Measurements from ENCODE around the gene ADGRA3. TPM values are rescaled to one million over a fixed set of nuclear protein-coding genes. Genes with fewer than 3 reads are reported as not detected.

ADGRA3 gene
- total and polyA plus RNA-seq, 3 donors from 2014 or later = 22.9 to 41.7 (median 36.8) TPM

- no peaks in the 10 kb centered on the region for H3K4me1 ChIP-seq
- H3K36me3 ChIP-seq (ENCODE audit: low read depth, missing control alignments) = no peaks in the 10 kb centered on the region
- H3K27me3 ChIP-seq = no peaks in the 10 kb centered on the region
- 87 to 90% methylated on average over 4 of the region's 4 CpGs for WGBS, 2 donors
- DNase-seq = no peak
- H3K9me3 ChIP-seq = no peaks in the 10 kb centered on the region
- no peak overlapping the region for H3K4me3 ChIP-seq
- intact Hi-C loops (cut with DNase I; ENCODE audit: low total_unique reads) = no loop called here
- H3K27ac ChIP-seq = no peak overlapping the region
- no peak for TF ChIP-seq POLR2A (IDR thresholded peaks at IDR 0.05)
- TF ChIP-seq, protein P1, sequence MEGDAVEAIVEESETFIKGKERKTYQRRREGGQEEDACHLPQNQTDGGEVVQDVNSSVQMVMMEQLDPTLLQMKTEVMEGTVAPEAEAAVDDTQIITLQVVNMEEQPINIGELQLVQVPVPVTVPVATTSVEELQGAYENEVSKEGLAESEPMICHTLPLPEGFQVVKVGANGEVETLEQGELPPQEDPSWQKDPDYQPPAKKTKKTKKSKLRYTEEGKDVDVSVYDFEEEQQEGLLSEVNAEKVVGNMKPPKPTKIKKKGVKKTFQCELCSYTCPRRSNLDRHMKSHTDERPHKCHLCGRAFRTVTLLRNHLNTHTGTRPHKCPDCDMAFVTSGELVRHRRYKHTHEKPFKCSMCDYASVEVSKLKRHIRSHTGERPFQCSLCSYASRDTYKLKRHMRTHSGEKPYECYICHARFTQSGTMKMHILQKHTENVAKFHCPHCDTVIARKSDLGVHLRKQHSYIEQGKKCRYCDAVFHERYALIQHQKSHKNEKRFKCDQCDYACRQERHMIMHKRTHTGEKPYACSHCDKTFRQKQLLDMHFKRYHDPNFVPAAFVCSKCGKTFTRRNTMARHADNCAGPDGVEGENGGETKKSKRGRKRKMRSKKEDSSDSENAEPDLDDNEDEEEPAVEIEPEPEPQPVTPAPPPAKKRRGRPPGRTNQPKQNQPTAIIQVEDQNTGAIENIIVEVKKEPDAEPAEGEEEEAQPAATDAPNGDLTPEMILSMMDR (IDR thresholded peaks at IDR 0.05) = no peak
Measured at GRCh38 chr4:22471999-22472461, 43.8 kb downstream of the ADGRA3 start.

DNA sequence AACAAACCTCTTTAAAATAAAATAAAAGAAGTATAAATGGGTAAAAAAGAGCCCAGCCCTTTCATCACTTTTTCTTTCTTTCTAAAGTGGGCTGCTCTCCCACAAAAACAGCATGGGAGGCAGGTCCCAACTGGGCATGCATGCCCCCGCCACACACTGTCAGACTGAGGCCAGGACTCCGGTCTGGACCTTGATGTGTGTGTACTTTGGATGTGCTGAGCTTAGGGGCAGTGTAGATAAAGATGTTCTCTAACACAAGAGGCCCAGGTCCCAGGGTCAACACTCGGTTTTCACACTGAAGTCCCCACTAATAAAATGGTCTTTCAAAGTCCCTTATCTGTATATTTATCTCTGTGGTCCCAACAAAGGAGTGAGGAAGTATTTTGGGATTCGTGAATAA is 44.4 kb downstream of the ADGRA3 start:
- Histone ChIP-seq H3K4me3 (no peak overlapping the region), H3K4me1 (no peaks in the 10 kb centered on the region), H3K9me3 (no peaks in the 10 kb centered on the region), H3K36me3 (ENCODE audit: low read depth, missing control alignments) (no peaks in the 10 kb centered on the region), H3K27ac (no peak overlapping the region), H3K27me3 (no peaks in the 10 kb centered on the region)
- intact Hi-C loops (cut with DNase I; ENCODE audit: low total_unique reads) = no loop called here
- no peak for TF ChIP-seq POLR2A (IDR thresholded peaks at IDR 0.05)
- TF ChIP-seq, protein P1 (IDR thresholded peaks at IDR 0.05) = no peak
- DNase-seq = no peak
- WGBS, 2 donors = 84 to 87% methylated on average over 4 of the region's 4 CpGs

DNA sequence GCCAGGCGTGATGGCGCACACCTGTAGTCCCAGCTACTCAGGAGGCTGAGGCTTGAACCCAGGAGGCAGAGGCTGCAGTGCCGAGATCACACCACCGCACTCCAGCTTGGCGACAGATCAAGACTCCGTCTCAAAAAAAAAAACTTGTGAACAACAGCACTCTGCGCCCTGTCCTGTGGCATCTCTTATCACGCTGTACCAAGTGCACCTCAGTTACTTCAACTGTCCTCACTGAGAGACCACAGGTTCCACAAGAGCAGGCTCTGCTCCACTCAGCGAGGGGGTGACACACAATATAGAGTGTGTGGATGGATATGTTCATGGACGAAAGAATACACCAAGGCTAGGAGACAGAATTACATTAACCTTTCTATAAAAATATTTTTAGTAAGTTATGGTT is 49.3 kb downstream of the ADGRA3 start:
- no peaks in the 10 kb centered on the region for H3K36me3 ChIP-seq (ENCODE audit: low read depth, missing control alignments)
- no peak for TF ChIP-seq POLR2A (IDR thresholded peaks at IDR 0.05)
- TF ChIP-seq, protein P1 (IDR thresholded peaks at IDR 0.05) = no peak
- intact Hi-C loops (cut with DNase I; ENCODE audit: low total_unique reads) = no loop called here
- no peak overlapping the region for H3K27ac ChIP-seq
- H3K4me3 ChIP-seq = no peak overlapping the region
- H3K4me1 ChIP-seq = no peaks in the 10 kb centered on the region
- WGBS, 2 donors = 85 to 91% methylated on average over 10 of the region's 10 CpGs
- no peaks in the 10 kb centered on the region for H3K9me3 ChIP-seq
- no peaks in the 10 kb centered on the region for H3K27me3 ChIP-seq
- no peak for DNase-seq

DNA sequence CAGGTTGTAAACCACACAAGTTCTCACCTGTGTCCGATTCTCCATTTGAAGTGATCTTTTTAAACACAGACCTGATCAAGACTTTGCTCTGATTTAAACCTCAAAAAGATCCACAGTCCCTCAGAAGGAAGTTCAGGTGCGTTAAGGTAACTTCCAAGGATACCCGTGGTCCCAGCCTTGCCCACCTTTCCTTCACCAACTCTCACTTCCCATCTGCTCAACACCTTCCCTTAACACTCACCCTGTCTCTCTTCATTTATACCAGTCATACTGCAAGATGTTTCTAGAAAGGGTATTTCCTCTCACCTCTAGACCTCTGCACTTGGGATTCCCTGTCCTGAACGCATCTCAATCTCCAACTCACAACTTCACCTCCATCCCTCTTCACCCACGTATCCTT is 49.9 kb downstream of the ADGRA3 start:
- H3K36me3 ChIP-seq (ENCODE audit: low read depth, missing control alignments) = no peaks in the 10 kb centered on the region
- H3K4me3 ChIP-seq = no peak overlapping the region
- WGBS, 2 donors = 96 to 97% methylated on average over 5 of the region's 5 CpGs
- TF ChIP-seq, protein P1 (IDR thresholded peaks at IDR 0.05) = no peak
- no peak for TF ChIP-seq POLR2A (IDR thresholded peaks at IDR 0.05)
- intact Hi-C loops (cut with DNase I; ENCODE audit: low total_unique reads) = no loop called here
- no peaks in the 10 kb centered on the region for H3K9me3 ChIP-seq
- no peaks in the 10 kb centered on the region for H3K27me3 ChIP-seq
- no peak overlapping the region for H3K27ac ChIP-seq
- no peak for DNase-seq
- H3K4me1 ChIP-seq = no peaks in the 10 kb centered on the region

GRCh38 chr4:22465349-22465748 is 50.5 kb downstream of the ADGRA3 start:
- no peaks in the 10 kb centered on the region for H3K27me3 ChIP-seq
- TF ChIP-seq, protein P1 (IDR thresholded peaks at IDR 0.05) = no peak
- TF ChIP-seq POLR2A (IDR thresholded peaks at IDR 0.05) = no peak
- no peak overlapping the region for H3K4me3 ChIP-seq
- intact Hi-C loops (cut with DNase I; ENCODE audit: low total_unique reads) = no loop called here
- H3K36me3 ChIP-seq (ENCODE audit: low read depth, missing control alignments) = no peaks in the 10 kb centered on the region
- DNase-seq = no peak
- H3K4me1 ChIP-seq = no peaks in the 10 kb centered on the region
- no peak overlapping the region for H3K27ac ChIP-seq
- no peaks in the 10 kb centered on the region for H3K9me3 ChIP-seq
- WGBS, 2 donors = 94 to 98% methylated on average over 4 of the region's 4 CpGs
